ENCODE data around the gene RGS6.

RGS6 gene

GRCh38 chr14:71994416-71994815 is 62.2 kb downstream of the RGS6 start:
- no peaks in the 10 kb centered on the region for H3K4me1 ChIP-seq
- H3K27me3 ChIP-seq, result no peaks in the 10 kb centered on the region
- TF ChIP-seq CTCF (IDR thresholded peaks at IDR 0.05), result no peak
- H3K4me3 ChIP-seq, result no peak overlapping the region
- H3K9me3 ChIP-seq, result no peaks in the 10 kb centered on the region
- intact Hi-C loops (cut with DNase I; ENCODE audit: low total_unique reads), result no loop called here
- no peak overlapping the region for H3K27ac ChIP-seq
- DNase-seq, result no peak
- H3K36me3 ChIP-seq, result no peaks in the 10 kb centered on the region

- Histone ChIP-seq H3K4me1 (peaks cover 0 to 8% (median 0%) of the 10 kb centered on the region in 4 donors), H3K36me3 (no peaks in the 10 kb centered on the region), H3K9me3 (no peaks in the 10 kb centered on the region), H3K27ac (no peak overlapping the region), H3K27me3 (no peaks in the 10 kb centered on the region), H3K4me3 (no peak overlapping the region)
- intact Hi-C loops (cut with DNase I; ENCODE audit: low total_unique reads), result no loop called here
- TF ChIP-seq CTCF (IDR thresholded peaks at IDR 0.05), result no peak
- DNase-seq, result no peak
Measured at GRCh38 chr14:71995741-71996140, 63.5 kb downstream of the RGS6 start.

GRCh38 chr14:71996610-71997009 is 64.4 kb downstream of the RGS6 start:
- no peak for TF ChIP-seq CTCF (IDR thresholded peaks at IDR 0.05)
- no peak overlapping the region for H3K4me3 ChIP-seq
- no peak overlapping the region for H3K27ac ChIP-seq
- no peak for DNase-seq
- no peaks in the 10 kb centered on the region for H3K9me3 ChIP-seq
- no peaks in the 10 kb centered on the region for H3K36me3 ChIP-seq
- intact Hi-C loops (cut with DNase I; ENCODE audit: low total_unique reads), result no loop called here
- H3K27me3 ChIP-seq, result no peaks in the 10 kb centered on the region
- H3K4me1 ChIP-seq, result peaks cover 0 to 14% (median 0%) of the 10 kb centered on the region in 4 donors

GRCh38 chr14:72000907-72001306 is 68.7 kb downstream of the RGS6 start:
- Histone ChIP-seq H3K4me1 (peaks cover 0 to 43% (median 3%) of the 10 kb centered on the region in 4 donors), H3K9me3 (no peaks in the 10 kb centered on the region), H3K27me3 (no peaks in the 10 kb centered on the region), H3K36me3 (no peaks in the 10 kb centered on the region), H3K4me3 (peak overlapping the region; percentile 14 to 31), H3K27ac (peak overlapping the region; percentile 68 to 78)
- DNase-seq, result peak; percentile 57 to 85
- intact Hi-C loops (cut with DNase I; ENCODE audit: low total_unique reads), result no loop called here
- no peak for TF ChIP-seq CTCF (IDR thresholded peaks at IDR 0.05)

- DNase-seq, result no peak
- Histone ChIP-seq H3K4me1 (peaks cover 0 to 43% (median 3%) of the 10 kb centered on the region in 4 donors), H3K4me3 (no peak overlapping the region), H3K27me3 (no peaks in the 10 kb centered on the region), H3K36me3 (no peaks in the 10 kb centered on the region), H3K9me3 (no peaks in the 10 kb centered on the region), H3K27ac (no peak overlapping the region)
- intact Hi-C loops (cut with DNase I; ENCODE audit: low total_unique reads), result no loop called here
- no peak for TF ChIP-seq CTCF (IDR thresholded peaks at IDR 0.05)
Measured at GRCh38 chr14:72002731-72003130, 70.5 kb downstream of the RGS6 start.

- Histone ChIP-seq H3K4me1 (peaks cover 0 to 9% (median 1%) of the 10 kb centered on the region in 4 donors), H3K4me3 (no peak overlapping the region), H3K36me3 (no peaks in the 10 kb centered on the region), H3K27ac (no peak overlapping the region), H3K27me3 (no peaks in the 10 kb centered on the region), H3K9me3 (no peaks in the 10 kb centered on the region)
- no peak for DNase-seq
- TF ChIP-seq CTCF (IDR thresholded peaks at IDR 0.05), result no peak
- intact Hi-C loops (cut with DNase I; ENCODE audit: low total_unique reads), result no loop called here
Measured at GRCh38 chr14:72008666-72009065, 76.4 kb downstream of the RGS6 start.
